Astrocyte of the cerebellum (primary cell): Measurements from ENCODE around the gene ISY1.
"Not testable (repeated sequence)": the region's sequence is repeated elsewhere in the genome, so short reads cannot be mapped to it uniquely, and the experiment has no call there.

ENCODE experiments used
- DNase-seq: peaks from one replicate; pipeline ENCODE4 v3.0.0-alpha.2; 2011; ENCODE audit warnings: low read depth
- H3K4me3 ChIP-seq: 2 replicates; pipeline ENCODE4 v1.5.1; 2011; ENCODE audit warnings: mild to moderate bottlenecking, low read depth, low read length, moderate library complexity
- CTCF ChIP-seq: IDR thresholded peaks from 2 replicates; pipeline ENCODE4 v1.5.1; 2012; ENCODE audit warnings: low read length, low read depth, moderate library complexity, mild to moderate bottlenecking; ENCODE audit errors: missing control alignments
- in situ Hi-C: cut with HindIII; loops from 2 replicates; pipeline ENCODE4 v1.10.0; 2017; ENCODE audit warnings: low sequenced_read_pairs

The ISY1 gene

GRCh38 chr3:129196601-129197000, 35.7 kb upstream of the ISY1 start:
- in situ Hi-C loops: no loop called here

GRCh38 chr3:129195731-129196256, 34.9 kb upstream of the ISY1 start:
- H3K4me3 ChIP-seq: peak overlapping the region; percentile 9
- TF ChIP-seq CTCF: no peak
- peak; percentile 88 for DNase-seq
- in situ Hi-C loops: no loop called here

More at GRCh38 chr3:129196601-129197000, 35.7 kb upstream of the ISY1 start:
- TF ChIP-seq CTCF: no peak
- H3K4me3 ChIP-seq: no peak overlapping the region
- no peak for DNase-seq

GRCh38 chr3:129189793-129190192, 28.9 kb upstream of the ISY1 start:
- in situ Hi-C loops, H3K4me3 ChIP-seq, DNase-seq: not testable (repeated sequence)

GRCh38 chr3:129187857-129188256, 27.0 kb upstream of the ISY1 start:
- DNase-seq: no peak
- H3K4me3 ChIP-seq: no peak overlapping the region
- in situ Hi-C loops: no loop called here
- no peak for TF ChIP-seq CTCF

GRCh38 chr3:129185783-129186182, 24.9 kb upstream of the ISY1 start:
- no peak for TF ChIP-seq CTCF
- in situ Hi-C loops: no loop called here
- no peak overlapping the region for H3K4me3 ChIP-seq
- no peak for DNase-seq

GRCh38 chr3:129184784-129185542, 24.1 kb upstream of the ISY1 start:
- in situ Hi-C loops, DNase-seq: not testable (repeated sequence)
- peak overlapping the region; percentile 98 for H3K4me3 ChIP-seq

- TF ChIP-seq CTCF: no peak
- no peak for DNase-seq
- H3K4me3 ChIP-seq: peak overlapping the region; percentile 98
- in situ Hi-C loops: no loop called here
These were observed 23.5 kb upstream of the ISY1 start for GRCh38 chr3:129184396-129184657.
